ENCODE measurements around the gene MMP28. TPM values are rescaled to one million over a fixed set of nuclear protein-coding genes. Genes with fewer than 3 reads are reported as not detected.

MMP28 gene
- polyA plus RNA-seq, 2 donors: 14.8 to 21.7 TPM

DNA sequence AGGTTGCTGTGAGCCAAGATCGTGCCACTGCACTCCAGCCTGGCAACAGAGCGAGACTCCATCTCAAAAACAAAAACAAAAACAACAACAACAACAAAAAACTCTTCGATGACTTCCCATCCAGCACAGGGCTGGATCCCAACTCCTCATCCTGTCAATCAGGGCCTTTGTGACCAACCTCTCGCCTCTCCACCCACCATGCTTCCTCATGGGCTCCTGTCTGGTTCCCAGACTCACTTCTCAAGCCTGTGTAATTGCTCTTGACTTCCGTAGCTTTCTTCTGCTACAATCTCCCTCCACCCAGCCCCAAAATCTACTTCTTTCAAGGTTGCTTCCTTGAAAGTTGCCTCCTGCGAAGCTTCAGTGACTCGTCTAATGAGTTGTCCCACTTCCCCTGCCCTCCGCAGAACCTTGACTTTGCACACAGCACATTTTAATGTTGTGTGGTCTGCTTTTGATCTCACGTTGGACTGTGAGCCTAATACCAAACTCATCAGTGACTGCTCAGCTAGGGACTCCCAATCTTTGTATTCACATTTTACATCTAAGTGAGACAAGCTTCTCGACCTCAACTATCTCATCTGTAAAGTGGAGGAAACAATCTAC lies 64.9 kb downstream of the MMP28 start:
- no peak overlapping the region for H3K27ac ChIP-seq (ENCODE audit: low read depth in 2 of 2, low read length in 1 of 2)
- H3K36me3 ChIP-seq (ENCODE audit: control insufficient read depth in 2 of 2, insufficient read depth in 2 of 2, low read length in 1 of 2): peaks cover 0 to 5% of the 10 kb centered on the region in 2 donors
- H3K4me1 ChIP-seq (ENCODE audit: control insufficient read depth in 2 of 2, insufficient read depth in 2 of 2, low read length in 1 of 2): peaks cover 5 to 13% of the 10 kb centered on the region in 2 donors
- H3K9me3 ChIP-seq (ENCODE audit: control insufficient read depth in 2 of 2, insufficient read depth in 1 of 2, low read depth in 1 of 2, low read length in 1 of 2): no peaks in the 10 kb centered on the region
- no peak overlapping the region for H3K4me3 ChIP-seq (ENCODE audit: low read depth in 1 of 2, low read length in 2 of 2)
- 86 to 87% methylated on average over 10 of the region's 10 CpGs for WGBS, 2 donors
- H3K27me3 ChIP-seq (ENCODE audit: control insufficient read depth in 1 of 2, insufficient read depth in 2 of 2, low read length in 2 of 2): no peaks in the 10 kb centered on the region

GRCh38 chr17:35729405-35729833 lies 66.0 kb downstream of the MMP28 start:
- H3K27ac ChIP-seq (ENCODE audit: low read depth in 2 of 2, low read length in 1 of 2): no peak overlapping the region
- H3K9me3 ChIP-seq (ENCODE audit: control insufficient read depth in 2 of 2, insufficient read depth in 1 of 2, low read depth in 1 of 2, low read length in 1 of 2): no peaks in the 10 kb centered on the region
- no peaks in the 10 kb centered on the region for H3K27me3 ChIP-seq (ENCODE audit: control insufficient read depth in 1 of 2, insufficient read depth in 2 of 2, low read length in 2 of 2)
- peaks cover 0 to 5% of the 10 kb centered on the region in 2 donors for H3K36me3 ChIP-seq (ENCODE audit: control insufficient read depth in 2 of 2, insufficient read depth in 2 of 2, low read length in 1 of 2)
- WGBS, 2 donors: 79 to 84% methylated on average over 4 of the region's 4 CpGs
- peaks cover 5 to 13% of the 10 kb centered on the region in 2 donors for H3K4me1 ChIP-seq (ENCODE audit: control insufficient read depth in 2 of 2, insufficient read depth in 2 of 2, low read length in 1 of 2)
- H3K4me3 ChIP-seq (ENCODE audit: low read depth in 1 of 2, low read length in 2 of 2): no peak overlapping the region

GRCh38 chr17:35728551-35728950 lies 66.9 kb downstream of the MMP28 start:
- 84 to 89% methylated on average over 3 of the region's 3 CpGs for WGBS, 2 donors
- no peak overlapping the region for H3K4me3 ChIP-seq (ENCODE audit: low read depth in 1 of 2, low read length in 2 of 2)
- no peaks in the 10 kb centered on the region for H3K9me3 ChIP-seq (ENCODE audit: control insufficient read depth in 2 of 2, insufficient read depth in 1 of 2, low read depth in 1 of 2, low read length in 1 of 2)
- H3K36me3 ChIP-seq (ENCODE audit: control insufficient read depth in 2 of 2, insufficient read depth in 2 of 2, low read length in 1 of 2): peaks cover 3 to 7% of the 10 kb centered on the region in 2 donors
- H3K4me1 ChIP-seq (ENCODE audit: control insufficient read depth in 2 of 2, insufficient read depth in 2 of 2, low read length in 1 of 2): peaks cover 5 to 13% of the 10 kb centered on the region in 2 donors
- H3K27me3 ChIP-seq (ENCODE audit: control insufficient read depth in 1 of 2, insufficient read depth in 2 of 2, low read length in 2 of 2): no peaks in the 10 kb centered on the region
- H3K27ac ChIP-seq (ENCODE audit: low read depth in 2 of 2, low read length in 1 of 2): no peak overlapping the region

DNA sequence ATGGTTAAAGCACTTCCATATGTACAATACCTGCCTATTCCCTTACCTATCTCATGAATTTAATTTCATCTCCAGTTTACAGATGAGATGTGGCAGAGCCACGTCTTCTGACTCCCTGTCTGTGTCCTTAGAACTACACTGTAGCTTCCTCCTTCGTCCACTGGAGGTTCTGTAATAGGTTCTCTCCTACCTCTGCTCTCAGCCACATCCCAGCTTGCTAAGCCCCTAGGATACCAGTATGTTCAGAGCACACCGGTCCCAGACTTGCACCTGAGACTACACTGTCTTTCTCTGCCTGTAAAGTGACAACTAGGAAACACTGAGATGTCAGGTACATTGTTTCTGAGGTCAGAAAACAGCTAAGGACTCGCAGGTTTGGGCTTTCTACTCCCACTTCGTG lies 67.8 kb downstream of the MMP28 start:
- Histone ChIP-seq H3K36me3 (ENCODE audit: control insufficient read depth in 2 of 2, insufficient read depth in 2 of 2, low read length in 1 of 2) (peaks cover 6 to 8% of the 10 kb centered on the region in 2 donors), H3K4me3 (ENCODE audit: low read depth in 1 of 2, low read length in 2 of 2) (no peak overlapping the region), H3K27me3 (ENCODE audit: control insufficient read depth in 1 of 2, insufficient read depth in 2 of 2, low read length in 2 of 2) (no peaks in the 10 kb centered on the region), H3K9me3 (ENCODE audit: control insufficient read depth in 2 of 2, insufficient read depth in 1 of 2, low read depth in 1 of 2, low read length in 1 of 2) (no peaks in the 10 kb centered on the region), H3K27ac (ENCODE audit: low read depth in 2 of 2, low read length in 1 of 2) (no peak overlapping the region), H3K4me1 (ENCODE audit: control insufficient read depth in 2 of 2, insufficient read depth in 2 of 2, low read length in 1 of 2) (peaks cover 5 to 13% of the 10 kb centered on the region in 2 donors)
- 76 to 86% methylated on average over 5 of the region's 5 CpGs for WGBS, 2 donors

GRCh38 chr17:35726953-35727460 lies 68.4 kb downstream of the MMP28 start:
- Histone ChIP-seq H3K27me3 (ENCODE audit: control insufficient read depth in 1 of 2, insufficient read depth in 2 of 2, low read length in 2 of 2) (no peaks in the 10 kb centered on the region), H3K27ac (ENCODE audit: low read depth in 2 of 2, low read length in 1 of 2) (no peak overlapping the region), H3K36me3 (ENCODE audit: control insufficient read depth in 2 of 2, insufficient read depth in 2 of 2, low read length in 1 of 2) (peaks cover 6 to 8% of the 10 kb centered on the region in 2 donors), H3K4me1 (ENCODE audit: control insufficient read depth in 2 of 2, insufficient read depth in 2 of 2, low read length in 1 of 2) (peaks cover 4 to 11% of the 10 kb centered on the region in 2 donors), H3K9me3 (ENCODE audit: control insufficient read depth in 2 of 2, insufficient read depth in 1 of 2, low read depth in 1 of 2, low read length in 1 of 2) (no peaks in the 10 kb centered on the region), H3K4me3 (ENCODE audit: low read depth in 1 of 2, low read length in 2 of 2) (no peak overlapping the region)
- WGBS, 2 donors: 80 to 81% methylated on average over 5 of the region's 5 CpGs

DNA sequence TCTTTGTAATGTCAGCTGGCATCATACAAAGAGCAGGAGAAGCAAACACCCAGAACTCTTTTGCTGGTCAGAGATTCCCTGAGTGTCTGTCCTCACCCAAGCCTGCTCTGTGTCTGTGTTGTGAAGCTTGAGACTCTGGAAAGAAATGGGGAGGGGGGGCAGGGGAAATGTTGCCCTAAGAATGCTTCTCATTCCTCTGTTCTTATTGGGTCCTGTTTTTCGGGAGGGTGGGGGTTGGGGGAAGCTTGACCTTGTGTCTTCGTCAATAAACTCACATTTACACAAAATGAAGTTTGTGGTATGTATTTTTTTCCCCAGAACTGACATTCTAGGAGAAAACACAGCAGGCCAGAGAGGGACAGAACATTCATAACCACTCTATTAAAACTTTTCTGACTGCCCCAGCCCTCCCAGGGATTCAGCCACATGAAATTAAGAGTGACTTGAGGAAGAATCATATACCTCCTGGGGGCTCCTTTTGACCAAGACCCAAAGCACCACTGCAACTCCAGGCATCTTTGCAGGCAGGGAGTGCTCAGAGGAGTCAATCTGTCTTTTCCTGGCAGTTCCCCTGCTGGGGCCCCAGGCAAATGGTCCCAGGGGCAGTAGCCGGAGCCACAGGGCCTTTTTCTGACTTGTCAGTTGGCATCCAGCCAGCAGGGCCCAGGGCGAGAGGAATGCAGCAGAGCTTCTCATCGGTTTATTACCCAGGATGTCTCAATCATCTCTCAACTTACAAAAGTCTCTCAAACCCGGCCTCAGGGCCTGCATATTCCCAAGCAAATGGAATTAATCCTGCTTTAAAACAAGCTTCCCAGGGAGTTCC lies 69.1 kb downstream of the MMP28 start:
- peaks cover 6 to 8% of the 10 kb centered on the region in 2 donors for H3K36me3 ChIP-seq (ENCODE audit: control insufficient read depth in 2 of 2, insufficient read depth in 2 of 2, low read length in 1 of 2)
- 49 to 56% methylated on average over 6 of the region's 6 CpGs for WGBS, 2 donors

GRCh38 chr17:35725802-35726126 lies 69.7 kb downstream of the MMP28 start:
- H3K27me3 ChIP-seq (ENCODE audit: control insufficient read depth in 1 of 2, insufficient read depth in 2 of 2, low read length in 2 of 2): no peaks in the 10 kb centered on the region
- 79 to 83% methylated on average over 2 of the region's 2 CpGs for WGBS, 2 donors
- H3K36me3 ChIP-seq (ENCODE audit: control insufficient read depth in 2 of 2, insufficient read depth in 2 of 2, low read length in 1 of 2): peaks cover 6 to 8% of the 10 kb centered on the region in 2 donors
- no peak overlapping the region for H3K4me3 ChIP-seq (ENCODE audit: low read depth in 1 of 2, low read length in 2 of 2)
- H3K4me1 ChIP-seq (ENCODE audit: control insufficient read depth in 2 of 2, insufficient read depth in 2 of 2, low read length in 1 of 2): peaks cover 0 to 2% of the 10 kb centered on the region in 2 donors
- H3K27ac ChIP-seq (ENCODE audit: low read depth in 2 of 2, low read length in 1 of 2): no peak overlapping the region
- H3K9me3 ChIP-seq (ENCODE audit: control insufficient read depth in 2 of 2, insufficient read depth in 1 of 2, low read depth in 1 of 2, low read length in 1 of 2): no peaks in the 10 kb centered on the region

More for the DNA sequence above, 69.1 kb downstream of the MMP28 start:
- Histone ChIP-seq H3K4me1 (ENCODE audit: control insufficient read depth in 2 of 2, insufficient read depth in 2 of 2, low read length in 1 of 2) (peaks cover 3 to 5% of the 10 kb centered on the region in 2 donors), H3K4me3 (ENCODE audit: low read depth in 1 of 2, low read length in 2 of 2) (no peak overlapping the region), H3K27me3 (ENCODE audit: control insufficient read depth in 1 of 2, insufficient read depth in 2 of 2, low read length in 2 of 2) (no peaks in the 10 kb centered on the region), H3K9me3 (ENCODE audit: control insufficient read depth in 2 of 2, insufficient read depth in 1 of 2, low read depth in 1 of 2, low read length in 1 of 2) (no peaks in the 10 kb centered on the region), H3K27ac (ENCODE audit: low read depth in 2 of 2, low read length in 1 of 2) (no peak overlapping the region)

GRCh38 chr17:35725058-35725457 lies 70.4 kb downstream of the MMP28 start:
- Histone ChIP-seq H3K36me3 (ENCODE audit: control insufficient read depth in 2 of 2, insufficient read depth in 2 of 2, low read length in 1 of 2) (peaks cover 6 to 8% of the 10 kb centered on the region in 2 donors), H3K27me3 (ENCODE audit: control insufficient read depth in 1 of 2, insufficient read depth in 2 of 2, low read length in 2 of 2) (no peaks in the 10 kb centered on the region), H3K4me1 (ENCODE audit: control insufficient read depth in 2 of 2, insufficient read depth in 2 of 2, low read length in 1 of 2) (peaks cover 0 to 2% of the 10 kb centered on the region in 2 donors), H3K27ac (ENCODE audit: low read depth in 2 of 2, low read length in 1 of 2) (no peak overlapping the region), H3K4me3 (ENCODE audit: low read depth in 1 of 2, low read length in 2 of 2) (no peak overlapping the region), H3K9me3 (ENCODE audit: control insufficient read depth in 2 of 2, insufficient read depth in 1 of 2, low read depth in 1 of 2, low read length in 1 of 2) (no peaks in the 10 kb centered on the region)
- WGBS, 2 donors: 92 to 95% methylated on average over 4 of the region's 4 CpGs

DNA sequence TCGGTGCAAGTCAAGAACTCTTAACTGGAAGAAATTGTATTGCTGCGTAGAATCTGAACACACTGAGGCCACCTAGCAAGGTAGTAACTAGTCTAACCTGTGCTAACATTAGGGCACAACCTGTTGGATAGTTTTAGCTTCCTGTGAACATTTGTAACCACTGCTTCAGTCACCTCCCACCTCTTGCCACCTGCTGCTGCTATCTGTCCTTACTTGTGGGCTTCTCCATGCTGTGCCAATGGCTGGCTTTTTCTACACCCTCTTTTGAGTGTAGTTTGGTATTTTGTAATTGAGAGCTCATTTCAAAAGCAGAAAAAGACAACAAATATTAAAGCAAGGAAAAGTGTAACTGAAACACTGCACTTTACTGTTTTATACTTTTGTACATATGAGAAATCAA lies 71.7 kb downstream of the MMP28 start:
- H3K36me3 ChIP-seq (ENCODE audit: control insufficient read depth in 2 of 2, insufficient read depth in 2 of 2, low read length in 1 of 2): peaks cover 6 to 11% of the 10 kb centered on the region in 2 donors

More for the DNA sequence above, 71.7 kb downstream of the MMP28 start:
- WGBS, 2 donors: 98 to 100% methylated on average over 2 of the region's 2 CpGs
- no peaks in the 10 kb centered on the region for H3K27me3 ChIP-seq (ENCODE audit: control insufficient read depth in 1 of 2, insufficient read depth in 2 of 2, low read length in 2 of 2)
- H3K9me3 ChIP-seq (ENCODE audit: control insufficient read depth in 2 of 2, insufficient read depth in 1 of 2, low read depth in 1 of 2, low read length in 1 of 2): no peaks in the 10 kb centered on the region
- peaks cover 0 to 2% of the 10 kb centered on the region in 2 donors for H3K4me1 ChIP-seq (ENCODE audit: control insufficient read depth in 2 of 2, insufficient read depth in 2 of 2, low read length in 1 of 2)
- no peak overlapping the region for H3K4me3 ChIP-seq (ENCODE audit: low read depth in 1 of 2, low read length in 2 of 2)
- no peak overlapping the region for H3K27ac ChIP-seq (ENCODE audit: low read depth in 2 of 2, low read length in 1 of 2)
